GM20000 (cell line): ENCODE measurements around the gene HOXB9.

Experiments used
- DNase-seq: peaks from one replicate; pipeline ENCODE4 v3.0.0; 2012; ENCODE audit warnings: low spot score
- TF ChIP-seq, protein P1 (sequence below): IDR thresholded peaks from 2 replicates; pipeline ENCODE4 v1.5.1; 2012; ENCODE audit warnings: mild to moderate bottlenecking, control low read depth; ENCODE audit errors: extremely low read depth, missing control alignments

The HOXB9 gene

DNA sequence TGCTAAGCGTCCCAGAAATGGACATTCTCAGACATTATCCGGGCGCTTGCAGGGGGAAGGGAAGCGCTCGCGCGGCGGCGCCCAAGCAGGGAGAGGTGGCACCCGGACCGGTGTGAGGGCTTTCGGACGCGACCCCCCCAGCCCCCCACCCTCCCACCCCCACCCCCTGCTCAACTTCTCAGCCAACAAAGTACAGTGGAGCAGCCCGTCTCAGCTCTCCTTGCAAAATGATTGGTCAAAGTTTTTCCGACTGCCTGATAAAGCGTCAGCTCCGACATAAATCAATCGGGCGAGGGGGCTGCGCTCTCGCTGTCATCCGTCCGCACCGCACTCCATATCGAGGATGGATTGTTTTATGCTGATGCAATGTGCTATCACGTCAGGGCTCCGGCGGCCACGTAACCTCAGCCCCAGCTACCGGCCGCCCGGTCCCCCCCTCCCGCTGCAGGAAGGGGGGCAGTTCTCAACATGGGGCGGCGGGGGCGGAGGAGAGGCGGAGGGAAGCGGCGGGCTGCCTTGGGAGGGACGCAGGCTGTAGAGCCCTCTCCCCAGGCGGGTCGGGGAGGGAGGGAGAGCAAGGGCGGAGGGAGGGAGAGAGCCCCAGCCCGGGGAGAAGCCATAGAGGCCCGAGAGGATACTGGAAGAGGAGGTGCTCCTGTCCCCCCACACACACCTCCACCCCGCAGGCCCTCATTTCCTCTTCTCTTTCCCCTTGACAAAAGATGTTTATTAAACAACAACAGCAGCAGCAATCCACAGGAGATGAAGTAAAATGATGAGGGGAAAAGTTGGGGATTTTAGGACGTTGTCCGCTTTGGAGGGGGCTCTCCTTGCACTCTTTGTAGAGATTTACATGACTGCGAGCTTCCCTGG is at the start of gene HOXB9:
HOXB9 (minus strand) TSS at position 114 of the 873 bp plus-strand sequence; CDS start at position 25, 89 bp downstream.
- peak; percentile 71 for DNase-seq
- TF ChIP-seq, protein P1, sequence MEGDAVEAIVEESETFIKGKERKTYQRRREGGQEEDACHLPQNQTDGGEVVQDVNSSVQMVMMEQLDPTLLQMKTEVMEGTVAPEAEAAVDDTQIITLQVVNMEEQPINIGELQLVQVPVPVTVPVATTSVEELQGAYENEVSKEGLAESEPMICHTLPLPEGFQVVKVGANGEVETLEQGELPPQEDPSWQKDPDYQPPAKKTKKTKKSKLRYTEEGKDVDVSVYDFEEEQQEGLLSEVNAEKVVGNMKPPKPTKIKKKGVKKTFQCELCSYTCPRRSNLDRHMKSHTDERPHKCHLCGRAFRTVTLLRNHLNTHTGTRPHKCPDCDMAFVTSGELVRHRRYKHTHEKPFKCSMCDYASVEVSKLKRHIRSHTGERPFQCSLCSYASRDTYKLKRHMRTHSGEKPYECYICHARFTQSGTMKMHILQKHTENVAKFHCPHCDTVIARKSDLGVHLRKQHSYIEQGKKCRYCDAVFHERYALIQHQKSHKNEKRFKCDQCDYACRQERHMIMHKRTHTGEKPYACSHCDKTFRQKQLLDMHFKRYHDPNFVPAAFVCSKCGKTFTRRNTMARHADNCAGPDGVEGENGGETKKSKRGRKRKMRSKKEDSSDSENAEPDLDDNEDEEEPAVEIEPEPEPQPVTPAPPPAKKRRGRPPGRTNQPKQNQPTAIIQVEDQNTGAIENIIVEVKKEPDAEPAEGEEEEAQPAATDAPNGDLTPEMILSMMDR: no peak

DNA sequence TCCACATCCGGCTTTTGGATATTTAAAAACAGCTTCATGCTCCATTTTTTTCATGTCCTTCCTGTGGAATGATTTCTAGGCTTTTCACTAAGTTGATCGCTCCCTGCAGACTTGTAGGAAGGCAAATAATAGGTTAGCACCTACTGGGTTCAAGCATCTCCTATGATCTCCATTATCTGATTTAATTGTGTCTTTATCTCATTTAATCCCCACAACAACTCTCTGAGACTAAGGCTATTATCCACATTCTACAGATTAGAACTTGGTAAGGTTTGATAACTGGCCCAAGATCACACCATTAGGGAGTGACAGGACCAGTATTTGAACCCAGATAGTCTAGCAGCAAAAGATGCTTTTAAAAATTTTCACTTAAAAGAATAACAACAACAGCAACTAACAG is 46.2 kb upstream of the HOXB9 start:
- DNase-seq: no peak

DNA sequence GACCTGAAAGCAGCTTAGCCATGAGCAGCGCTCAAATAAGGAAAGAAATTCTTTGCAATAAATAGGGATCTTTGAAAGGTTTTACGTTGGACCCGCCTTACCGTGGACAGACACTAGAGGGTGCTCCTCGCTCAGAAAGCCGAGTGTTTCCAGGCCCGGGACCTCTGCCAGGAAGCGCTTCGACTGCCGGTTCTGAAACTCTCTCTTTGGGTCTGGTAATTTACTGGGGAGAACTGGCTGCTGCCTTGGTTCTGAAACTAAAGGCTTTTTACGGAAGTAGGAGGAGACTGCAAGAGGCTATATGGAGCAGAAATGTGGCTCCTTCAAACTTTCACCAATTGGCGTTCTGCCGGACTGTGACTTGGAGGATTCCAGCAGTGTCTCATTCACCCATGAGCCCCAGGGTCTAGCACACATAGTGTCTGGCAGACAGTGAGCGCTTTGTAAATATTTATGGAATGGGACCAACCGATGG is 45.6 kb upstream of the HOXB9 start:
- TF ChIP-seq, protein P1: peak; percentile 71
- peak; percentile 74 for DNase-seq

More for the DNA sequence above, 46.2 kb upstream of the HOXB9 start:
- TF ChIP-seq, protein P1: no peak

DNA sequence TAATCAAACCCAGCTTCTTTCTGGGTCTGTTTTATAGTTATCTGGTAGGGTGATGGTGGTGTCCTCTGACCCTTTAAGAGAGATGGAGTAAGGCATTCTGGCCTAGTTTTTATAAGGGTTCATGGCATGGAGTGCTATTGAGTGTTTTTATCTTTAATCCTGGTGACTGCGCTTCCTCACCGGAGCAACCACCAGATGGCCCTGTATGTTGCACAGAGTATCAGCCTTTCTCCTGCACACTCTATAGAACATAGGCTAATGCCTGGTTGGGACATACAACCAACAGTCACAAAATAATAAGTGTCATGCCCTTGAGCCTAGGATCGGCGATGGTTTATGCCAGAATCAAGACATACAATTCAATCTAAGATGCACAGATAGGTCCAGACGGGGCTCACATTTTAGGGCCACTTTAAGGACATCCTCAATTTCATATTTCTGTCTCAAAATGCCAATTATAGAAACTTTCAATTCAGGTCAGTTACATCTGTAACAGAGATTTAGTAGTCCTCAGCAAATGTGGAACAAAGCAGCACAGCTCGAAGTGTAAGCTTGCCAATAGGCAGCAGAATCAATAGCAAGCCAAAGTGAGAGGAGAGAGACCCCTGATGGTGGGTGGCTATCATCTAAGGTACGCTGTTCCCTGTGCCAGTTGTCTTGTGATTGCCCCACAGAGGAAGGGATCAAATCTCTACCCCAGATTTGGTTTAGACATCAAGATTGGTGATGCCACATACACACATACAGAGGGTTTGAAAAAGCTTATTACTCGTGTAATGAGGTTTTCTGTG is 37.2 kb upstream of the HOXB9 start:
- DNase-seq: no peak
- TF ChIP-seq, protein P1: no peak

DNA sequence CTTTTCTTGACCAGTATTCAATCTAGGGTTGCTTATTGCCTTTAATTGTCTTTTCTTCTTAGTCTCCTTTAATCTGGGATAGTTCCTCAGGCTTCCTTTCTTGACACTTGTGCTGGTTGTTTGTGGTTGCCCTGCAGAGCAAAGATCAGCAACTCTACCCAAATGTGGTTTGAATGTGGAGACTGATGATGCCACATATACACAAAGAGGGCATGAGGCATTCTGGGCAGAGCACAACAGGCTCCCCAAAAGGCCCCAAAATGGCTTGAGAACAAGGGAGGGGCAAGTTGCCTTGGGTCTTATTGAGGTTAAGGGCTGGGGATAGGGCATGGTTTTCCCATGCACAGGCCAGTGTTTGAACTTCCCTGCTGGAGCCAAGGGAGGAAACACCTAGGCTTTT is 29.8 kb upstream of the HOXB9 start:
- no peak for DNase-seq
- TF ChIP-seq, protein P1: no peak

DNA sequence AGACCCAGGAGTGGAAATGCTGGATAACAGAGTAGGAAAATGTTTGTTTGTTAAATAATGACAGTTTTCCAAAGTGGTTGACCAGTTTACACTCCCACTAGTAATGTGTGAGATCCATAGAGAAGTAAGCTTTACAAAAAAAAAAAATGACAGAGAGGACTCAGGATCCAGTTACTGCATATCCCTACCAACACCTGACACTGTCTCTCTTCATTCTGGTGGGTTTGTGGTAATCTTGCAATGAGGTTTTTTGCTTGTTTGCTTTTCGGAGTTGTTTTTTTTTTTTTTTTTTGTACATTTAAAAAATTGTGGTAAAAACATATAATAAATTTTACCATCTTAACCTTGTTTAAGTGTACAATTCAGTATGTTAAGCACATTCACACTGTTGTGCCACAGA is 23.6 kb upstream of the HOXB9 start:
- no peak for DNase-seq
- TF ChIP-seq, protein P1: no peak

DNA sequence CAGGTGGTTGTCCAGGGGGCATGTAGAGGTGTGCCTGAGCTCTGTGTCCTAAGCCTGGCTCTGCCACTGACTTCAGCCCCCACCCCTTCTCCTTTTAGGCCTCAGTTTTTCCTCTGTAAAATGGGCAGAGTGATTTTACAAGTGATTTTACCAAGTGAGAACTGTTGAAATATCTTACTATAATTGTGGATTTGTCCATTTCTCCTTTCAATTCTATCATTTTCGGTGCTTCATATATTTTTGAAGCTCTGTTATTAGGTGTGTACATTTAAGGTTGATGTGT is 21.7 kb upstream of the HOXB9 start:
- DNase-seq: no peak

More for the DNA sequence above, 21.7 kb upstream of the HOXB9 start:
- TF ChIP-seq, protein P1: no peak
